Stimulated activated CD8-positive, alpha-beta memory T cell treated with anti-CD3 and anti-CD28 coated beads, Interleukin-12 subunit alpha, Interleukin-12 subunit beta, amount 100 ng/mL, for 4 hours (primary cell): Measurements from ENCODE around the gene MKRN2OS.

Source experiments
- DNase-seq: peaks from one replicate; pipeline ENCODE4 v3.0.0-alpha.2; 2020; ENCODE audit warnings: low read depth

The MKRN2OS gene

DNA sequence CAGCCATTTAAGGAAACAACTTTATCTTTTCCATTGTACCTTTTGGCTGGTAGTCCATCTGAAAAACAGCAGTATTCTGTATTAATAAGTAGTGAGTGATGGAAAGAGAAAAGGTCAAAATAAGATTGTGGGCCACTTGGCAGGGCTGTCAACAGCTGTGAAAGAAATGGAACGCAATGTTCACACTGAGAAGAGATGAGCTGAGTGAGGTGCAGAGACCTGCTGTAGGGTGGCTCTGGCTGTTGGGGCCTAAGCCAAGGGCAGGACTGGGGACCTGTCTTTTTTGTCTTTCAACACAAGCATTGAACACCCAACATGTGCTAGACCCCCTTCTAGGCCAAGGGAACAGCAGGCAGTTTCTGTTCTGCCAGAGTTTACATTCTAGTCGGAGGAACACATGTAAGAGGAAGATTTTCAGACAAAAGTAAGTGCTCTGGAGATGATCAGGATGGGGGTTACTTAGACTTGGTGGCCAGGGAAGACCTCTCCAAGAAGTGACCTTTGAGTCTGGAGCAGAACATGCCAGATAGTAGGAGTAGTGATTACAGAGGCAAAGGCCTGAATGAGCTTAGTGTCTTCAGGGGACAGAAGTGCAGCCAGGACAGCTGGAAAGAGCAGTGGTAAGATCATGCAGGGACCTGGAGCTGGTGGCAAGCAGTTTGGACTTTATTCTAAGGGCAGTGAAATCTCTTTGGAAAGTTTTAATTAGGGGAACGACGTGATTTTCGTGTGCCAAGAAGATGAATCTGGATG, 31.4 kb downstream of the MKRN2OS start:
- no peak for DNase-seq

GRCh38 chr3:12512534-12513118, 32.7 kb downstream of the MKRN2OS start:
- no peak for DNase-seq

- DNase-seq, result no peak
Measured at GRCh38 chr3:12509466-12509865, 35.8 kb downstream of the MKRN2OS start.

DNA sequence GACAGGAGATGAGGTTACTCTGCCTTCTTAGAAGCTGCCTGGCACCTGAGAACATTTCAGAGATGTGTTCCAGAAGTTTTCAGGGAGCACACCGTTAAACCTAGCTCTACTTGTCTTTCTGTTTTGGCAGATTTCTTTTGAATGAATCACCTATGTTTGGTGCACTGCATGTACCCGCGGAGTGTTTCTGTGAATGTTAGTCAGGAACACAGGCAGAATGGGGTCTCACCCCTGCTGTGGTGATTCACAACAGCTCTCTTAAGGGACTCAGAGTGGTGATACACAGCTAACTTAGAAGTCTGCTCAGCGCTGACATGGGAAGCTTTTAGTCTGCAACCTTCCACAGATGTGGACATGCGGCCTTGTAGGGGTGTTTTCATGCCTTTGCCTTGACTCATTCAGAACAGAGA, 37.0 kb downstream of the MKRN2OS start:
- DNase-seq, result no peak

DNA sequence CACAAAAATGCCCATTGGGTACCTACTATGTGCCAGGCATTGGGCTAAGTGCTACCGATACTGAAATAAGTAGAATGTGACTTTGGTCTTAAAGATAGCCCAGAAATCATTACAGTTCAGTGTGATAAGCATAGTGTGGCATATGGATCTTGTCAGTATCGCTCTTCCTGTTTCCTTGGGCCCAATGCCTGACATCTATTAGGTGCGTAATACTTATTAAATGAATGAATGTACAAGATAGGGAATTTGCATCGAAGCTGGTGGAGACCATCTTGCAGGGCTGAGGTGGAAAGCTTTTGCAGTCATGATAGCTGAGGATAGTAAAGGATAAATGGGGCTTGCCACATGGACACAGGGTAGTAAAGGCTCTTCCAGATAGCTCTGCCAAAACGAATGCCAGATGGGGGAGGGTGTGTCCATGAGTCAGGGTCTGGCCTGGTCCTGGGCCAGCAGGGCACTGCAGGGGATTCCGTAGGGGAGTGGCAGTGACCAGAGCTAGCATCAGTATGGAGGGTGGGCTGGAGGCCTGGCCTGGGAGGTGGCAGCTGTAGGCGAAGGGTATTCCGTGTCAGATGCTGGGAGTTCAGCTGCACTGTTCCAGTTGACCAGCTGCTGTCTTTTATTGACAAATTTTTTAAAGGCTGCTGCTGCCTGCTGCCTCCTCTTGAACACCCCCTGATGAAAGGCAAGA, 37.6 kb downstream of the MKRN2OS start:
- DNase-seq, result no peak

GRCh38 chr3:12506201-12506709, 39.0 kb downstream of the MKRN2OS start:
- DNase-seq, result no peak

- no peak for DNase-seq
Measured at GRCh38 chr3:12503126-12503957, 42.0 kb downstream of the MKRN2OS start.

- no peak for DNase-seq
Measured at GRCh38 chr3:12501360-12502020, 43.8 kb downstream of the MKRN2OS start.

- no peak for DNase-seq
Measured at GRCh38 chr3:12499474-12499873, 45.8 kb downstream of the MKRN2OS start.

- no peak for DNase-seq
Measured at GRCh38 chr3:12496453-12496761, 48.9 kb downstream of the MKRN2OS start.

DNA sequence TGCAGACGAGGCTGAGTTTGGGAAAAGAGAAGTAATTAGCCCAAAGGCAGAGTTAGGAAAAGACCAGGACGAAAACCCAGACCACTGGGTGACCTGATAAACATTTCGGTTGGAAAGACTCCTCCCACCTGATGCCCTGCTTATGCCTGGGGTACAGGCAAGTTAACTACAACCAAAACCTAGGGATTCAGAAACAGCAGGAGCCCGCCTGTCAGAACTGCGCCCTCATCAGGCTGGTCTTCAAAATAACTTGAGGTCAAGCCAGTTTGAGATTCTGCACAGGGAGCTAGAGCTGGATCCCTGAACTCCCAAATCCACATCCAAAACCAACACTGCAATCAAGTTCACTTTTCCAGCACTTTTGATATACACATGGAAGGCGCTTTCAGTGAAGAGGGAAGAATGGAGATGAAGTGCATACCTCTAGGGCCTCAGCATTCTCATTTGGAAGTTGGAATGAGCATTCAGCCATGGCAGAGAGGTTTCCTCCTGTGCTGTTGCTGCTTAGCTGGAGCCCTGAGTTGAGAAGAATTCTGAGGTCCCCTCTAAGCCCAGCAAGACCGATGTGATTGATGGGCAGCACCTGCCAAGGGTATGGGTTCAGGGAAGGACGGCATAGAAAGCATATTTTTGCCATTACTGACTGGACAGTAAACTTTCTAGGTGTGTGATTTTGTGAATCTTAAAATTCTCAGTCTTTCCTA, 49.4 kb downstream of the MKRN2OS start:
- no peak for DNase-seq

DNA sequence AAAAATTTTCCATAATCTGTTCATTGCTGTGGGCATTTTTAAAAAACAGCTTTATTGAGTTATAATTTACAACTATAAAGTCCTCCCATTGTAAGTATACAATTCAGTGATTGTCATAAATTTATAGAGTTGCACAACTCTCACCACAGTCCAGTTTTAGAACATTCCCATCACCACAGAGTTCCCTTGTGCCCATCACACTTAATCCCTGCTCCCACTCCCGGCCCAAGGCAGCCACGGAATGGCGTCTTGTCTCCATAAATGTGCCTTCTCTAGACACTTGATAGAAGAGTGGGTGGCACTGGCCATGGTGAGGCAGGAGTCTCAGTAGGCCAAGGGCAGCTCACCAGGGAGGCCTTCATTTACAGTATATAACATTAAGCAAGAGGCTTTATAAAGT, 54.8 kb downstream of the MKRN2OS start:
- DNase-seq, result no peak

DNA sequence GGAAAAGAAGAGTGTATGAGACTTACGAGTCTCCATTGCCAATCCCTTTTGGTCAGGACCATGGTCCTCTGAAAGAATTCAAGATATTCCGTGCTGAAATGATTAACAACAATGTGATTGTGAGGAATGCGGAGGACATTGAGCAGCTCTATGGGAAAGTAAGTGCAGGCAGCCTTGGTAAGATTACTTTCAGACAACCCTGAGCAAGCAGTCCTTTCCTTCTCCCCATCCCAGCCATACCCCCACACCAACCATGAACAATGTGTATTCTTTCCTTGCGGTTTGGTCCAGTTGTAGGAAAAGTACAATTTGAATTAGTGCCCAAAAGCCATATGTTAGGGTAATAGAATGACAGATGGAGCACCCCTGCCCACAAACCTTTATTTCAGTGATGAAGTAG, 55.5 kb downstream of the MKRN2OS start:
- DNase-seq, result no peak
